WTC11 (cell line): ENCODE measurements around the gene NEMP1. TPM values are rescaled to one million over a fixed set of nuclear protein-coding genes. Genes with fewer than 3 reads are reported as not detected.

ENCODE experiments used
- ATF3 ChIP-seq: sonication (generic); formaldehyde crosslinking; conservative IDR thresholded peaks from 2 replicates; pipeline ENCODE4 v1.8.1; 2022; ENCODE audit warnings: mild to moderate bottlenecking, missing genetic modification reagents
- E2F4 ChIP-seq: sonication (generic); formaldehyde crosslinking; IDR thresholded peaks from 2 replicates; pipeline ENCODE4 v1.8.1; 2022; ENCODE audit warnings: low read depth, mild to moderate bottlenecking, moderate library complexity, missing genetic modification reagents, borderline replicate concordance
- FOXP1 ChIP-seq: sonication (generic); formaldehyde crosslinking; IDR thresholded peaks from 2 replicates; pipeline ENCODE4 v1.8.0; 2022; ENCODE audit warnings: missing genetic modification reagents, mild to moderate bottlenecking, moderate library complexity, borderline replicate concordance
- IRF2 ChIP-seq: sonication (generic); formaldehyde crosslinking; IDR thresholded peaks from 2 replicates; pipeline ENCODE4 v1.8.0; 2022; ENCODE audit warnings: low read depth, missing genetic modification reagents, borderline replicate concordance
- MXD4 ChIP-seq: fragments of 250-450 bp; sonication (Bioruptor Pico); IDR thresholded peaks from 2 replicates; pipeline ENCODE4 v1.8.0; 2021; ENCODE audit warnings: mild to moderate bottlenecking, moderate library complexity, borderline replicate concordance
- PRRX2 ChIP-seq: fragments of 250-450 bp; sonication (Bioruptor Pico); IDR thresholded peaks from 2 replicates; pipeline ENCODE4 v1.8.0; 2021; ENCODE audit warnings: mild to moderate bottlenecking
- ZMAT4 ChIP-seq: fragments of 250-450 bp; sonication (Bioruptor Pico); IDR thresholded peaks from 2 replicates; pipeline ENCODE4 v1.9.0; 2021; ENCODE audit warnings: mild to moderate bottlenecking
- ZNF281 ChIP-seq: sonication (generic); formaldehyde crosslinking; IDR thresholded peaks from 2 replicates; pipeline ENCODE4 v1.8.0; 2023; ENCODE audit warnings: mild to moderate bottlenecking, missing genetic modification reagents
- total RNA-seq: library from RNA; stranded (reverse); gene quantifications from 3 replicates; pipeline ENCODE4 v1.2.3, GENCODE V29; 2021
- TF ChIP-seq, protein P1 (sequence below): fragments of 250-450 bp; sonication (Bioruptor Pico); IDR thresholded peaks from 2 replicates; pipeline ENCODE4 v1.9.0; 2021; ENCODE audit warnings: mild to moderate bottlenecking, borderline replicate concordance
- TF ChIP-seq, protein P2 (sequence below): sonication (generic); formaldehyde crosslinking; IDR thresholded peaks from 2 replicates; pipeline ENCODE4 v1.8.0; 2023; ENCODE audit warnings: missing genetic modification reagents
- TF ChIP-seq, protein P3 (sequence below): fragments of 250-450 bp; sonication (Bioruptor Pico); IDR thresholded peaks from 2 replicates; pipeline ENCODE4 v1.9.0; 2021; ENCODE audit warnings: mild to moderate bottlenecking
- TF ChIP-seq, protein P4 (sequence below): fragments of 250-450 bp; sonication (Bioruptor Pico); conservative IDR thresholded peaks from 2 replicates; pipeline ENCODE4 v1.9.0; 2021; ENCODE audit warnings: mild to moderate bottlenecking

The NEMP1 gene
- total RNA-seq, 1 experiment from 2014 or later = 41.9 TPM

- TF ChIP-seq E2F4 (CRISPR knock-in tag) (no peak), FOXP1 (CRISPR knock-in tag) (no peak), PRRX2 (no peak), ZNF281 (no peak), MXD4 (CRISPR knock-in tag) (no peak), IRF2 (CRISPR knock-in tag) (no peak), ZMAT4 (no peak), ATF3 (CRISPR knock-in tag) (no peak)
- TF ChIP-seq, protein P1, sequence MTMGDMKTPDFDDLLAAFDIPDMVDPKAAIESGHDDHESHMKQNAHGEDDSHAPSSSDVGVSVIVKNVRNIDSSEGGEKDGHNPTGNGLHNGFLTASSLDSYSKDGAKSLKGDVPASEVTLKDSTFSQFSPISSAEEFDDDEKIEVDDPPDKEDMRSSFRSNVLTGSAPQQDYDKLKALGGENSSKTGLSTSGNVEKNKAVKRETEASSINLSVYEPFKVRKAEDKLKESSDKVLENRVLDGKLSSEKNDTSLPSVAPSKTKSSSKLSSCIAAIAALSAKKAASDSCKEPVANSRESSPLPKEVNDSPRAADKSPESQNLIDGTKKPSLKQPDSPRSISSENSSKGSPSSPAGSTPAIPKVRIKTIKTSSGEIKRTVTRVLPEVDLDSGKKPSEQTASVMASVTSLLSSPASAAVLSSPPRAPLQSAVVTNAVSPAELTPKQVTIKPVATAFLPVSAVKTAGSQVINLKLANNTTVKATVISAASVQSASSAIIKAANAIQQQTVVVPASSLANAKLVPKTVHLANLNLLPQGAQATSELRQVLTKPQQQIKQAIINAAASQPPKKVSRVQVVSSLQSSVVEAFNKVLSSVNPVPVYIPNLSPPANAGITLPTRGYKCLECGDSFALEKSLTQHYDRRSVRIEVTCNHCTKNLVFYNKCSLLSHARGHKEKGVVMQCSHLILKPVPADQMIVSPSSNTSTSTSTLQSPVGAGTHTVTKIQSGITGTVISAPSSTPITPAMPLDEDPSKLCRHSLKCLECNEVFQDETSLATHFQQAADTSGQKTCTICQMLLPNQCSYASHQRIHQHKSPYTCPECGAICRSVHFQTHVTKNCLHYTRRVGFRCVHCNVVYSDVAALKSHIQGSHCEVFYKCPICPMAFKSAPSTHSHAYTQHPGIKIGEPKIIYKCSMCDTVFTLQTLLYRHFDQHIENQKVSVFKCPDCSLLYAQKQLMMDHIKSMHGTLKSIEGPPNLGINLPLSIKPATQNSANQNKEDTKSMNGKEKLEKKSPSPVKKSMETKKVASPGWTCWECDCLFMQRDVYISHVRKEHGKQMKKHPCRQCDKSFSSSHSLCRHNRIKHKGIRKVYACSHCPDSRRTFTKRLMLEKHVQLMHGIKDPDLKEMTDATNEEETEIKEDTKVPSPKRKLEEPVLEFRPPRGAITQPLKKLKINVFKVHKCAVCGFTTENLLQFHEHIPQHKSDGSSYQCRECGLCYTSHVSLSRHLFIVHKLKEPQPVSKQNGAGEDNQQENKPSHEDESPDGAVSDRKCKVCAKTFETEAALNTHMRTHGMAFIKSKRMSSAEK (CRISPR knock-in tag) = no peak
- TF ChIP-seq, protein P2, sequence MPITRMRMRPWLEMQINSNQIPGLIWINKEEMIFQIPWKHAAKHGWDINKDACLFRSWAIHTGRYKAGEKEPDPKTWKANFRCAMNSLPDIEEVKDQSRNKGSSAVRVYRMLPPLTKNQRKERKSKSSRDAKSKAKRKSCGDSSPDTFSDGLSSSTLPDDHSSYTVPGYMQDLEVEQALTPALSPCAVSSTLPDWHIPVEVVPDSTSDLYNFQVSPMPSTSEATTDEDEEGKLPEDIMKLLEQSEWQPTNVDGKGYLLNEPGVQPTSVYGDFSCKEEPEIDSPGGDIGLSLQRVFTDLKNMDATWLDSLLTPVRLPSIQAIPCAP (CRISPR knock-in tag) = no peak
- TF ChIP-seq, protein P3, sequence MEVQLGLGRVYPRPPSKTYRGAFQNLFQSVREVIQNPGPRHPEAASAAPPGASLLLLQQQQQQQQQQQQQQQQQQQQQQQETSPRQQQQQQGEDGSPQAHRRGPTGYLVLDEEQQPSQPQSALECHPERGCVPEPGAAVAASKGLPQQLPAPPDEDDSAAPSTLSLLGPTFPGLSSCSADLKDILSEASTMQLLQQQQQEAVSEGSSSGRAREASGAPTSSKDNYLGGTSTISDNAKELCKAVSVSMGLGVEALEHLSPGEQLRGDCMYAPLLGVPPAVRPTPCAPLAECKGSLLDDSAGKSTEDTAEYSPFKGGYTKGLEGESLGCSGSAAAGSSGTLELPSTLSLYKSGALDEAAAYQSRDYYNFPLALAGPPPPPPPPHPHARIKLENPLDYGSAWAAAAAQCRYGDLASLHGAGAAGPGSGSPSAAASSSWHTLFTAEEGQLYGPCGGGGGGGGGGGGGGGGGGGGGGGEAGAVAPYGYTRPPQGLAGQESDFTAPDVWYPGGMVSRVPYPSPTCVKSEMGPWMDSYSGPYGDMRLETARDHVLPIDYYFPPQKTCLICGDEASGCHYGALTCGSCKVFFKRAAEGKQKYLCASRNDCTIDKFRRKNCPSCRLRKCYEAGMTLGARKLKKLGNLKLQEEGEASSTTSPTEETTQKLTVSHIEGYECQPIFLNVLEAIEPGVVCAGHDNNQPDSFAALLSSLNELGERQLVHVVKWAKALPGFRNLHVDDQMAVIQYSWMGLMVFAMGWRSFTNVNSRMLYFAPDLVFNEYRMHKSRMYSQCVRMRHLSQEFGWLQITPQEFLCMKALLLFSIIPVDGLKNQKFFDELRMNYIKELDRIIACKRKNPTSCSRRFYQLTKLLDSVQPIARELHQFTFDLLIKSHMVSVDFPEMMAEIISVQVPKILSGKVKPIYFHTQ (CRISPR knock-in tag) = no peak
- TF ChIP-seq, protein P4, sequence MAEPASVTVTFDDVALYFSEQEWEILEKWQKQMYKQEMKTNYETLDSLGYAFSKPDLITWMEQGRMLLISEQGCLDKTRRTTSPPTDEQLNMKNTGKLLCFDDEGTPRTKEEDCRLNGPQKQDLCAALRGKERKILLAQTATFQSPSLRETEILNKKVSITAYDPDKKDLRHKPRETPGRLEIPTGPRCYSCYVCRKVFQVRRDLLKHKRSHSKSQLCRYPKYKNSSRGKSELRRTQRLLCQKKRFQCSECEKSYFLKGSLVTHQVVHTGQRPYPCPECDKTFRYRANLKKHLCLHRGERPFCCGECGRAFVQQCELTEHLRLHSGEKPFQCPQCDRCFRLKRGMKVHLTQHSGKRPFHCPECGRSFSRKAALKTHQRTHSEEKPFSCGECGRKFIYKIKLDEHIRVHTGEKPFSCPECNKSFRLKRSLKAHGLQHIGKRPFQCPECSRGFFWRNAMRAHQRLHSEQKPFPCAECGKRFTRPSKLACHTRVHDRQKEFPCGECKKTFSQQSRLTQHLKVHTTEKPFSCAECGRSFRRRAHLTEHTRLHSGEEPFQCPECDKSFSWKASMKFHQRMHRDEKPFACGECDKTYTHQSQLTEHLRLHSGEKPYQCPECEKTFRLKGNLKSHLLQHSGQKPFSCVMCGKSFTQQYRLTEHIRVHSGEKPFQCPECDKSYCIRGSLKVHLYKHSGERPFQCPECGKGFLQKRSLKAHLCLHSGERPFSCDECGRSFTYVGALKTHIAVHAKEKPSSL (CRISPR knock-in tag) = no peak
These were observed 50.8 kb downstream of the NEMP1 start (continued) for GRCh38 chr12:57027805-57028153.
